Stimulated activated CD4-positive, alpha-beta T cell treated with anti-CD3 and anti-CD28 coated beads, Interleukin-1b, Interleukin-23, amount 100 ng/mL, for 1 hour (primary cell): Measurements from ENCODE around the gene ARSB.
"Not testable (repeated sequence)": the region's sequence is repeated elsewhere in the genome, so short reads cannot be mapped to it uniquely, and the experiment has no call there.

Experiments
- DNase-seq, 2 donors: peaks; one replicate each; pipeline ENCODE4 v3.0.0-alpha.2; 2020; ENCODE audit warnings: low read depth in 2 of 2

The ARSB gene

DNA sequence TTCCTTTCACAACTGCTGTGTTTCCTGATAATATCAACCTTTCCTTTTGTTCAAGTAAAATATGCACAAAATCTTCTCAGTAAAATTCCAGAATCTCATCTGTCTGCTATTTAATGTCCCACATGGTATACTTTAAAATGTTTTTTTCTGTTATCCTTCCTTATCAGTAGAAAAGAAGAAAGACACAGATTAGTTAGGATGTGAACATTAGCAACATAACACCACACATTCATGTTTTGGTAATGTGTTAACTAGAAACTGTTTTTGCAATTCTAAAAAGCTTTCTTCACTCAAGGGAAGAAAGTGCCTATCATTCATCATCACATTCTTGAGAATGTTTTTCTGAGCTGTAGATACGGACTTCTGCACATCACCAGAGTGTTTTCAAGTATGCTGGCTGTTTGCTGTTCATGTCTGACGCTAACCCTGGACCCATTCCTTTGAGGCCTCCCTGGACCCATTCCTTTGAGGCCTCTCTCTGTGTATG is 10.5 kb upstream of the ARSB start:
- no peak for DNase-seq

DNA sequence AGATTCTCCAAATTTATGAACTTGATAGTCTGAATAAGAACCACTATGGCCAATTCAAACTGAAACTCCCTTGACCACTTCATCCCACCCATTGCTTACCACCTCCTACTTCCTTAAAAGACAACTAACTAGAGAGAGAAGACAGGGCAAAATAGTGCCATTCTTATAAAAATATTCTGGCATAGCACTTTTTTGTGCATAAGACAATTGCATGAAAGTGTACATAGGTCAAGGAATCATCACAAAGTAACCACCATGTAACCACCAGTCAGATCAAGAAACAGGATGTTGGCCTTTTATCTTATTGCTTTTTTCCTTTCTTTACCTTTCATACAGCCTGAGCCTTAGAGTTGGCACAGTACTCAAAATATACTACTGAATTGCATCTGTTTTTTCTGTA is 8.1 kb upstream of the ARSB start:
- DNase-seq = no peak

DNA sequence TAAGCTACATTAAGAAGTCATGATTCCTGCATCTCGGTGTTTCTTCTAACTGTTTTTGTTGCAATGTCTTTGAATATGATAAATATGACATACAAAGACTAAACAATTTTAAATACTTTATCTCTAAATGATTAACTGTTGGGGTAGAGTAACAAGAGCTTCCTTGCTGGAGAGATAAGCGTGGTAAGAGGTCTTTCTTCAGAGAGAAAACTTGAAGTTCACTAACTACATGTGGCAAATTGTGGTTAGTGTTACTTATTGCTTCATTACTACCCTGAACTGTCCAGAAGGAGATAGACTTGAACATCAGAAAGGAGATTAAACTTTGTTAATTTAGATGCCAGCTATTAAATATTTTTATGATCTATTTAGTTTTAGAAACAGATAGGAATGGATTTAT is 7.0 kb upstream of the ARSB start:
- DNase-seq = no peak

DNA sequence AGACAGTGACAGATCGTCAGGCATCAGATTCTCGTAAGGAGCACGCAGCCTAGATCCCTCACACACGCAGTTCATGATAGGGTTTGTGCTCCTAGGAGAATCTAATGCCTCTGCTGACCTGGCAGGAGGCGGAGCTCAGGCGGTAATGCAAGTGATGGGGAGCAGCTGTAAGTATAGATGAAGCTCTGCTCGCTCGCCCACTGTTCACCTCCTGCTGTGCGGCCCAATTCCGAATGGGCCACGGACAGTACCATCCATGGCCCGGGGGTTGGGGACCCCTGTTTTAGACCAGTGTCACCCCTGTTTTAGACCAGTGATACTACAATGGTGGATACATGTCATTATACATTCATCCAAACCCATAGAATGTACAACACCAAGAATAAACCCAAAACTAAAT is 4.0 kb upstream of the ARSB start:
- no peak for DNase-seq

DNA sequence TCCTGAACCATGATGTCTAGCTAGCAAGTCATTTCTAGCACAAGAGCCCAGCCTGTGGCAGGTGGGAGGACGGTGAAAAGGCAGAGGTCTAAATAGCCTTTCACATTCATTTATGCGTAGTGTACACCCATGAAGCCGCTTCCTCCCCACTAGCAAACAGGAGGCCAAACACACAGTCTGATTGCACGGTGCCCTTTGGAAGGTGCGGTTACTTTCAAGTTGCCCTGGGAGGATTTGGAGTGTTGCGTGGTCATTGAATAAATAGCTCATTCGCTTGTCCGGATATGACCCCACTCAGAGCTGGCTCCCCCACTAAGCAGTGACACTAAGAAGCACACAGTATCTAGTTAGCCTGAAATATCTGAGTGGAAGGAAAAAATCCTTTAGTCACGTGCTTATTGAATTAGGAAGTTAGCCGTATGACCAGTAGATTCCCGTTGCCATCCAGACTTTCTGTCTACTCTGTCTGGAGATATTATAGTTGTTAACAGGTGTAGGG is 664 bp upstream of the ARSB start:
- peak in 1 of 2 donors; percentile 1 for DNase-seq

DNA sequence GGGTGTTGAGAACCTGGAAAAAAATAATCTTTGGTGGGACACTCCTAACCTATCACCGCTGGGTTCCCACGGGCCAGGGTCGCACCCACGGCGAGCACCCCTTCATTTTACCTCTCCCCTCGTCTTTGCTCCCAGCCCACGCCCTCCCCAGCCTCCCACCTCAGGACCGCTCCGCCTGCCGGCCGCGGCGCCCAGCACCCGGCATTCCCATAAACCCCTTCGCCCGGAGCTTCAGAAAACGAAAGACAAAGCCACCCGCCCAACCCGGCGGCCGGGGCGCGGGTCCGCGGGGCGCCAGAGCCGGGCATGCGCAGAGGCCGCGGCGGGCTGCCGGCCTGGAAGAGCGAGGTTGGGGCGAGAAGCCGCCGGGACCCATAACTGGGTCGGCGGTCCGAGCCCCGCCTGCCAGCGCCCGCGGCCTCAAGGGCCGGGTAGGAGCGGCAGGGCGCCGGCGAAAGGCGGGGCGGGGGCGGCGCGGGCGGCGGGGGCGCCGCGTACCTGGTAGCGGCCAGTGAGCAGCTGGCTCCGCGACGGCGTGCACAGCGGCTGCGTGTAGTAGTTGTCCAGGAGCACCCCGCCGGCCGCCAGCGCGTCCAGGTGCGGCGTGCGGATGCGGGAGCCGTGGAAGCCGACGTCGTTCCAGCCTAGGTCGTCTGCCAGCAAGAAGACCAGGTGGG is 533 bp downstream of the ARSB start:
- DNase-seq = peak; percentile 26 to 61

DNA sequence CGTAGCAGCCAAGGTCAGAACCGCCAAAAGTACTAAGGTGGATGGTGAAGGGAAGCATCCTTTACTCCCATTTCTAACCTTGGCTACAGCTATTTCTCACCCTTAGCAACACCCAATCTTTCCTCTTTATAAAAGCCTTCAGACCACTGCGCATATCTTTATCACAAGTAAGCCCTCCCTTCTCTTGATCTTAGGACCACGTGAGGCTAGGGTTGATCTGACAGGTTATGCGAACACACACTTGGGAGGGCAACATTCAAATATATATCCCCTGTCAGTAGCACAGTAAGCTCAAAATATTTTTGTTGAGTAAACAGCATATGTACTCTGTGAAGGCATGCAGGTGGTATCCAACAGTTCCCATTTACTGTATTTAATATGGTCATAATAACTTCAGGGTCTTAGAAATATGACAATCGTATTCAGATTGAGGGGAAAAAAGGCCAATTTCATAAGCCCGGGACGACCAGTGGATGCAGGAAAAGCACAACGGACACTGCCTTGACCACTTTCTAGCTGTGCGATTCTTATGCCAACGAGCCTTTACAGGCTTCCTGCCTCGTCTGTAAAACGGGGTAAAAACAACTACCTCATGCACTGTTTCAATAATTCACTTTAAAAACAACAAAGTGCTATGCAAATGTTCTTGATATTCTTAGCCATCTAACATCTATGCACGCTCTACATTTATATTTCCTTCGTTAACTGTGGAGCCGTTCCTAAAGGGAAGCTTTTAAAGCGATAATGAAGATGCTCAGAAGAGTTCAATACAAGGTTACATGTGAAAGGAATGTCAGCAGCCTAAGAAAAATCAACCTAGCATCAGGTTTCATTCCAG is 1.3 kb downstream of the ARSB start:
- no peak for DNase-seq

DNA sequence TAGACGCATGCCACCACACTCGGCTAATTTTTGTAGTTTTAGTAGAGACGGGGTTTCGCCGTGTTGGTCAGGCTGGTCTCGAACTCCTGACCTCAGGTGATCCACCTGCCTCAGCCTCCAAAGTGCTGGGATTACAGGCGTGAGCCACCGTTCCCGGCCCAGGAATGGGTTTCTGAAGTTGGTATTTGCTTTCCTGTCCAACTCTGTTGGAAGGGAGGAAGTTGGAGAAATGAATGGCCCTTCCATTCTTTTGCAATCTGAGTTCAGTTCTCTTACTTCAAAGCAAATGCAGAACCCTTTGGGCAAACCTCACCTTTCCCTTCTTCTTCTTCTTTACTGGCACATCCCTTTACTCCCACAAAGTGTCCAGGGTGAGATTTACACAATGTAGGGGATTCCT is 1.9 kb downstream of the ARSB start:
- DNase-seq = not testable (repeated sequence)

DNA sequence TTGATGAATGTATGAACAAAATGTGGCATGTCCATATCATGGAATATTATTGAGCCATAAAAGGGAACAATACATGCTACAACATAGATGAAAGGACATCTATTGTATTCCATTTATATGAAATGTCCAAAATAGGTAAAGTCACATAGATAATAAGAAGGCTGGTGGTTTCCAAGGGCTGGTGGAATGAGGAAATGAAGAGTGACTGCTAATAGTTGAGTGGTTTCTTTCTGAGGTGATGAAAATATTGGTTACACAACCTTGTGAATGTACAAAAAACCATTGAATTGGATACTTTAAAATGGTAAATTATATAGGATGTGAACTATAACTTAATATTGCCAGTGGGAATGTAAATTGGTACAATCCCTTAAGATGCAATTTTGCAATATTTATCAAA is 5.2 kb downstream of the ARSB start:
- no peak for DNase-seq

DNA sequence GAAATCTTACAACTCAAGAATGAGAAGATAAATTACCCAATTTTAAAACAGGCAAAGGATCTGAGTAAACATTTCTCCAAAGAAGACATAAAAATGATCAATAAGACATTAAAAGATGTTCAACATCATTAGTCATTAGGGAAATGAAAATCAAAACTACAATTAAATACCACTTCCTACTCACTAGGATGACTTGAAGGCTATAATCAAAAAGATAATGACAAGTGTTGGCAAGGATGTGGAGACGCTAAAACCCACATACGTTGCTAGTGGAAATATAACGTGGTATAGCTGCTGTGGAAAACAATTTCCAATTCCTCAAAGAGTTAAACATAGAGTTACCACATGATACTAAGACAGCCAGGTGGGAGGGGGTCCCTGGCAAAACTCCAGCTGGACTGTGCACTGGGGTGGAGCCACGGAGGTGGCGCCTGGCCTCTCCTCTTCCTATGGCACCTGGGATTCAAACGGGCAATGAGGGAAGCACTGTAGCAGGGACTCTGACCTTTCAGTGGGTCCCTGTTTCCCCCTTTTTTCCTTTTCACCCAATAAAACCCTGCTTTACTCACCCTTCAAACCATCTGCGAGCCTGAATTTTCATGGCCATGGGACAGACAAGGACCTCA is 5.9 kb downstream of the ARSB start:
- no peak for DNase-seq

DNA sequence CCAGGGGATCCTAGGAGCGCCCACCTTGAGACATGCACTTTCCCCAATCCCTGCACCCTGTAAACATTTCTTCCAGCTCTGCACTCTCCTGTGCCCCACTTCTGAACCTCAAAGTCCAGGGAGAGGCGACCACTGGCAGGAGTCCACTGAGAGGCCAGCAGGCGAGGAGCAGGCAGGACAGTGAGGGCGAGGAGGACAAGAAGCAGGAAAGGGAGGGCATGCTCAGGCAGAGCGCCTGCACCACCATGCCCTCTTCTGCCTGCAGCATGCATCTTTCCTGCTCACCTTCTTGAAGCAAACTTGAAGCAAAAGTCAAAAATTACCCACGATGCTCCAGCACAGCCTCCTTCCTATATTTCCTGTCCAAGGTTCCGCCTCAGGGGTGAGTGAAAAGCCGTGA is 10.1 kb downstream of the ARSB start:
- no peak for DNase-seq

DNA sequence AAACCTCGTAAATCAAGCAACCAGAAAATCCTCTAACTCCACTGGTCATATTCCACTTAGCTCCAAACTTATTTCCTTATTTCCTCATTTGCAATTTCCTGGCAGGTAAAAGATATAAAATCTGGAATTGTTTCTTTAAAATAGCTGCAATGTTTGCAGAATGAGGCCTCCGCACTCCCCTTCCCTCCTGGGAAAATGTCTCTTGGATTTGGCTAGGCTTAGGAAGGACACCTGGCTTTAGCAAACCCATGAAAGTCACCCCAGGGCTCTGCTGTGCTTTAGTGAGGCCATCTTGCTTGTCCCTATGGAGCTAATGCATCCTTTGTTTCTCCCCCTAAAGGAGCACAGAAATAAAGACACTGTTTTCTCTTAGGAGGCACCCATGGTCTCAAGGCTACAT is 10.5 kb downstream of the ARSB start:
- DNase-seq = no peak

DNA sequence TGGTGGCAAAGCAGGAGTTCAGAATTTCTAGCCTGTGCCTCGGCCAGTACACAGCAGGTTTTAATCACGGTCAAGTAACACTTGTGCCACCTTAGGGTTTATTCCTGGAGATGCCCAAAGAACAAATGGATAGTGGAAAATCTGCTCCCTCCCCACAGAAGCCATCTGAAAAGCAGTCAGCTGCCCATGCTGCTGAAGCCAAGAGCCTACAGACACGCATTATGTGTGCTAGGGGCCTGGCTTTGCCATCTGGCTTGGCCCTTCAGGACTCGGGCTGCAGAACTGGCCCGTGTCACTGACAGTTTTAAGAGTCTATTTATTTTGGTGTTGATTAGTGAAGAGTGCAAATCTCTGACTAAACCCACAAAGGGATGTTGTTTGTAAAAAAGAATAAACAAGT is 11.1 kb downstream of the ARSB start:
- DNase-seq = no peak

DNA sequence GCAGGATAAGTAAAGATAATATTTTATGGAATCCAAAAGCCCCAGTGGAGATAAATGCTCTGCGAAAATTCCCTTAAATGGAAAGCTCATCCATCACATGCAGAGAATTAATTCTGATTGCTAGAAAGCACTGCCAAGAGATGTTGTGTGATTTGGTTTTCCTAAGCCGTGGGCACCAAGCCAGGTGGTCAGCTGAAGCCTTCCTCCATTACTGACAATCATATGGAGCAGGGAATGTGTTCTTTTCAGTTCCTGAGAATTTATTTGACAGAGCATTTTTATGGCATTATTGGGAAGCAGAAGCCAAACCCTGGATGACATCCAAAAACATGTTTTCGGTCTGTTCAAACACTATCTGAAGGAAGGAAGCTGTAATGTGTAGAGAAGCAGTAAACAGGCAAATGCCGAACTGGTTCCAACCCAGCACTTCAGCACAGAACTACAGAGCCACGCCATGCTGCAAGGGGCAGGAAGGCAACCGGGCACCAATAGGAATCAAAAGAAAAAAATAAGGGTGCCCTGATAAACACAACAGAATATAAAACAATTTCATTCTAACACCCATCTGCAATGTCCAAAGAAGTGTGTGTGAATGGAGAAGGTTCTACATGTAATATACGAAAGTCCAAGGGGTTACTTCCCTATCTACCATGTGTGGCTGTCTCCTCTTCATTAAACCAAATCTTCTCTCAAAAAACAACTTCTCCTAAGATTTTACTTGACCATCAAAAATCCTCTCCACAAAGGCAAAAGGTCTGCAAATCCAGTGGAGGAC is 12.3 kb downstream of the ARSB start:
- no peak for DNase-seq

DNA sequence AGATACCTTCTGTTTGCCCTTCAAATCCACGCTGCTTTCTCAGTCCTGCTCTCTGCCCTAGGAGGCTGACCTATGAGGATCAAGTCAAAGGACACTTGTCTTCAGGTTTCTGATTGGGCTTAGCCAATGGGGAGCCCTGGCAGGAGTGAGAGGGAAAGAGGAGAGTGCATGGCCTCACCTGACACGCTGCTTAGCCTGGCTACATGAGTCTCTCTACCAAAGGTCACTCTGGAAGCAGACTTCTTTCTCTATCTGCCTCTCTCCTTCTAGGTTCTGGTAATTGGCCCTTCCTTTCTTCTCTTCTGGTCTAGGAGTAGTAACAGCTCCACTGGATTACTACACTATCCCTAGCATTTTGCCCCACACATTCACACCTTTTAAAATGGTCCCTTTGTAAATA is 13.1 kb downstream of the ARSB start:
- no peak for DNase-seq

DNA sequence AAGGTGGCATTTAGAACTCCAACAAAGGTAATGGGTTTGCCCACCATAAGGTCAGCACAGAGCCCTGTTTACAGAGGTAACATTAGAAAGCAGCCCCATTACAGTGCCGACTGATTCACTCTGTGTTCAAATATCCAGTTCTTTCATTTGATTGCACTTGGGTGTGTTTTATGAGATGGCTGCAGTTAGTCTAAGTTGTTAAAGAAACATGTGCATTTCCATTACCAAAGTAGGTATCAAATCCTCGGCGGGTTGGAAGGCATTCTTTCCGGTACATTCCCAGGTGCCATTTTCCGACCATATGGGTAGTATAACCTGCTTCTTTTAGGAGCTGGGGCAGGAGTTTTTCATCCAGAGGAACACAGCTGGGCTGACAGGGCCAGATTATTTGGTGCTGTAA is 16.3 kb downstream of the ARSB start:
- no peak for DNase-seq

DNA sequence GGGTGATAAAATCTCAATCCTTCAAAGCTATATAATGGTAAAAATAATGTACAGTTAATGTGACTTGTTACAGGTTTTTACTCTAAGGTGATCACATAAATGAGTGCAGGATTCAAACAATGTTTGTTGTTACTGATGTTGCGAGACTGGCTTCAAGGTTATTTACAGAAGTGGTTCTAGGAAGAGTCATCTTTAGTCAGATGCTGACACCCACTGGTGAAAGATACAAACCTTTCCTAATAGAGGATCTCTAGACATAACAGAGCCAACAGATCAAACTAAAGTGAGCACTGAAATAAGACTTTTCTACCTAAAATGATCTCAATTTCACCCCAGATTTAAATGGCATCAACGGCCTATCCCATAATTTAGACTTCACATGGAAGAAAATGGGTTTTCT is 20.2 kb downstream of the ARSB start:
- DNase-seq = no peak

DNA sequence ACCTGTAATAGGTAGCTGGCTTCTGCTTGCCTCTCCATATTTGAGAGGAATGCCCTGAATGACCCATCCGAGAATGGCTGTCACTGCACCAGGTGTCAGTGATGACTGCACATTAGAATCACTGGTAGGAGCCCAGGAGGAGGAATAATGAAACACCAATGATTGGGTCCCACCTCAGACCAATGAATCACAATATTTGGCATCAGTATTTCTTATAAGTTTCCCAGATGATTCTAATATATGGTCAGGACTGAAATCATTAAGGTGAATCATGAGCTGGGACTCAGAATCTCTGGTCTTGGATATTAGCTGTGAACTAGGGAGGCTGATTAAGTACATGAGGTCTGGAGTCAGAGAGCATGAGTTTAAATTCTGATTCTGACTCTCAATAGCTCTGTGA is 23.4 kb downstream of the ARSB start:
- DNase-seq = no peak

DNA sequence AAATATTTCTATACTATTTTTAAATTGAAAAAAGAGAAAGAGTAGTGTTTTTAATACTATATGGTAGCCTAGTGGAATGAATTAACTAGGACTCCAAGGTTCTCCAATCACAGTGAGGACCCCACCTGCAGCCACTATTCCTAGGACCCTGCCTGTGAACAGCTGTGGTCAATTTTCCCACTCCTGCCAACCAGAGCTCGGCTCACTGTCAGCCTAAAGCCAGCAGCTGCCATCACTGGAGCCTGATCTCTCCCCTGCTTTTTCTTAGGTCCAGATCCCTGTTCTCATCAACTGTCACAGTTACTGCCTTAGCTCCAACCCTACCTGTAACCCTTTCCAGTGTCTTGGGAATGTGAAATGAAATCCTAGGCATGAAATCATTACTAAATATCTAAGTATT is 25.3 kb downstream of the ARSB start:
- DNase-seq = no peak

DNA sequence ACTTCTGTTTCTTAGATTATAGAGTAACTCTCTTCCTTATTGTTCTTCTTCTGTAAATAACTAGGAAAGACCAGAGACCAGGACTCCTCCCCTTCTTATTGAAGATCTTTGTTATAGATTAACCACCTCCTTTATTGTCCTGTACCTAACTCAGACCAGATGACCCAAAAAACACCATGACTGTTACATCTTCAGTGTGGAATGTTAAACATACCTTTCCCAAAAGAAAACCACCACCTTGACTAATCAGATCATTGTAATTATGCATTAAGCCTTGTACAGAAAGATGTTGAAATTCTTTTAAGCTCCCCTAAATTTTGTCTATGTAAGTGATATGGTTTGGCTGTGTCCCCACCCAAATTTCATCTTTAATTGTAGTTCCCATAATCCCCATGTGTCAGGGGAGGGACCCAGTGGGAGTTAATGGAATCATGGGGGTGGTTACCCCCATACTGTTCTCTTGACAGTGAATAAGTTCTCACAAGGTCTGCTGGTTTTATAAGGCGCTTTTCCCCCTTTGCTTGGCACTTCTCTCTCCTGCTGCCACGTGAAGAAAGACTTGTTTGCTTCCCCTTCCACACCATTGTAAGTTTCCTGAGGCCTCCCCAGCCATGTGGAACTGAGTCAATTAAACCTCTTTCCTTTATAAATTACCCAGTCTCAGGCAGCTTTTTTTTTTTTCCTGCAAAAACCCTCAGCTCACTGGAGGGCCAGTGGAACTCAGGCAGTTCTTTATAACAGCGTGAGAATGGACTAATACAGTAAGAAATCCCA is 26.3 kb downstream of the ARSB start:
- no peak for DNase-seq

DNA sequence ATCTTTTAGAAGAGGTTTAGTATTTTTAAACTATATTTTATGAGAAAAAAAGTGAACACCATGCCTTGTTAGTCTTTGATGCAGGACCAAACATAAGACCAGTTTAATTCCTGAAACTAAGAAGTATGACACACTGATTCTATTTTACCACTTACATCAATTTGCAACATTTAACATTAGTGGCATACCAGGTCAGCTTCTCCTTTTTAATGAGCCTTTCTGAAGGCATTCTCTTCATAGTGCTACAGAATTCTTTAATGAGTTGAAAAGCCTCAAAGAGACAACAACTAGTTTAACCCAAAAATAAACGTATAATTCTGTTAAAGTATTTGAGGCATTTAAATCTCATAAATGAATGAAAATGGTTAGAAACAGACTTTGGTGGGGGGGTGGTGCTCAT is 28.2 kb downstream of the ARSB start:
- DNase-seq = no peak
